Calu3 (cell line): ENCODE data around the gene KAT6B. TPM values are rescaled to one million over a fixed set of nuclear protein-coding genes. Genes with fewer than 3 reads are reported as not detected.

Experiments used
- BruUV-seq: library from RNA; stranded (reverse); fragments of 400-500 nt; replicated peaks from 2 replicates; lab custom pipeline; 2021; lab: Mats Ljungman, UMichigan
- CTCF ChIA-PET: fragments of 300-600 bp; sonication (Branson Sonifier 250); formaldehyde crosslinking; loops from one replicate; lab custom pipeline; 2022; ENCODE audit warnings: antibody characterized with exemption; lab: Charles Lee
- DNase-seq: peaks from one replicate; pipeline ENCODE4 v3.0.0; 2022
- H3K27ac Mint-ChIP-seq: one replicate; pipeline ENCODE4 v1.8.0; 2022; ENCODE audit warnings: mixed read lengths; ENCODE audit not compliant: unreplicated experiment
- H3K27me3 Mint-ChIP-seq: one replicate; pipeline ENCODE4 v1.8.0; 2022; ENCODE audit warnings: mixed read lengths; ENCODE audit not compliant: unreplicated experiment
- H3K36me3 Mint-ChIP-seq: one replicate; pipeline ENCODE4 v1.8.0; 2022; ENCODE audit warnings: mild to moderate bottlenecking, moderate library complexity, mixed read lengths; ENCODE audit not compliant: insufficient read depth, unreplicated experiment
- H3K4me1 Mint-ChIP-seq: one replicate; pipeline ENCODE4 v1.8.0; 2022; ENCODE audit warnings: mild to moderate bottlenecking, low read depth, mixed read lengths; ENCODE audit not compliant: unreplicated experiment
- H3K4me3 Mint-ChIP-seq: one replicate; pipeline ENCODE4 v1.8.0; 2022; ENCODE audit warnings: mild to moderate bottlenecking, low read depth, moderate library complexity, mixed read lengths; ENCODE audit not compliant: unreplicated experiment
- H3K9me3 Mint-ChIP-seq: one replicate; pipeline ENCODE4 v1.8.0; 2022; ENCODE audit warnings: low read depth, mixed read lengths; ENCODE audit not compliant: unreplicated experiment
- intact Hi-C: fragments of 100-400 bp; cut with micrococcal nuclease; formaldehyde crosslinking; loops from one replicate; pipeline ENCODE4 v1.10.0; 2022; ENCODE audit not compliant: unreplicated experiment
- total RNA-seq: library from RNA; stranded (reverse); gene quantifications from 2 replicates; pipeline ENCODE4 v1.2.3, GENCODE V29; 2022
- TF ChIP-seq, protein P1 (sequence below): fragments of 200-600 bp; IDR thresholded peaks from one replicate; pipeline ENCODE4 v1.8.0; 2022; ENCODE audit warnings: antibody characterized with exemption; ENCODE audit not compliant: unreplicated experiment

KAT6B gene
- total RNA-seq, 1 experiment from 2014 or later: 28.6 TPM

- no peaks in the 10 kb centered on the region for H3K27me3 Mint-ChIP-seq
- TF ChIP-seq, protein P1, sequence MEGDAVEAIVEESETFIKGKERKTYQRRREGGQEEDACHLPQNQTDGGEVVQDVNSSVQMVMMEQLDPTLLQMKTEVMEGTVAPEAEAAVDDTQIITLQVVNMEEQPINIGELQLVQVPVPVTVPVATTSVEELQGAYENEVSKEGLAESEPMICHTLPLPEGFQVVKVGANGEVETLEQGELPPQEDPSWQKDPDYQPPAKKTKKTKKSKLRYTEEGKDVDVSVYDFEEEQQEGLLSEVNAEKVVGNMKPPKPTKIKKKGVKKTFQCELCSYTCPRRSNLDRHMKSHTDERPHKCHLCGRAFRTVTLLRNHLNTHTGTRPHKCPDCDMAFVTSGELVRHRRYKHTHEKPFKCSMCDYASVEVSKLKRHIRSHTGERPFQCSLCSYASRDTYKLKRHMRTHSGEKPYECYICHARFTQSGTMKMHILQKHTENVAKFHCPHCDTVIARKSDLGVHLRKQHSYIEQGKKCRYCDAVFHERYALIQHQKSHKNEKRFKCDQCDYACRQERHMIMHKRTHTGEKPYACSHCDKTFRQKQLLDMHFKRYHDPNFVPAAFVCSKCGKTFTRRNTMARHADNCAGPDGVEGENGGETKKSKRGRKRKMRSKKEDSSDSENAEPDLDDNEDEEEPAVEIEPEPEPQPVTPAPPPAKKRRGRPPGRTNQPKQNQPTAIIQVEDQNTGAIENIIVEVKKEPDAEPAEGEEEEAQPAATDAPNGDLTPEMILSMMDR: no peak
- peaks cover 8% of the 10 kb centered on the region for H3K4me1 Mint-ChIP-seq
- no TSS peak for BruUV-seq
- no peaks in the 10 kb centered on the region for H3K36me3 Mint-ChIP-seq
- CTCF ChIA-PET: no interaction called here
- intact Hi-C loops: no loop called here
- DNase-seq: no peak
- no peak overlapping the region for H3K27ac Mint-ChIP-seq
- no peak overlapping the region for H3K4me3 Mint-ChIP-seq
- H3K9me3 Mint-ChIP-seq: no peaks in the 10 kb centered on the region
These were observed 30.5 kb downstream of the KAT6B start for GRCh38 chr10:74856940-74857339.

DNA sequence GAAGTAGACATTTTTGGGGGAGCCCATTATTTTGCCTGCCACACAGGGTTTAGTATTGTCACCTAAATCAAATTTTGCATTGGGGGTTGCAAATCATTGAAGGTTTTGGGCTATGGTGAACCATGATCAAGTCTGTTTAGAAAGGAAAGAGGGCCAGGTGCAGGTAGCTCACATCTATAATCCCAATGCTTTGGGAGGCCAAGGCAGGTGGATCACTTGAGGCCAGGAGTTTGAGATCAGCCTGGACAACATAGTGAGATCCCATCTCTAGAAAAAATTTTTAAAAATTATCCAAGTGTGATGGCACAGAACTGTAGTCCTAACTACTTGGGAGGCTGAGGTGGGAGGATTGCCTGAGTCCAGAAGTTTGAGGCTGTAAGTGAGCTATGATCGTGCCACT lies 31.2 kb downstream of the KAT6B start:
- H3K36me3 Mint-ChIP-seq: no peaks in the 10 kb centered on the region
- peaks cover 8% of the 10 kb centered on the region for H3K4me1 Mint-ChIP-seq
- TF ChIP-seq, protein P1: no peak
- CTCF ChIA-PET: interaction anchor here (0.6 kb wide), 1 partner anchor 321 kb away, joined by 4 read pairs; no protein-coding TSS in a partner anchor
- no peaks in the 10 kb centered on the region for H3K9me3 Mint-ChIP-seq
- H3K27ac Mint-ChIP-seq: no peak overlapping the region
- H3K4me3 Mint-ChIP-seq: no peak overlapping the region
- no TSS peak for BruUV-seq
- no peak for DNase-seq
- intact Hi-C loops: no loop called here
- H3K27me3 Mint-ChIP-seq: no peaks in the 10 kb centered on the region

GRCh38 chr10:74859546-74859945 lies 33.1 kb downstream of the KAT6B start:
- no TSS peak for BruUV-seq
- intact Hi-C loops: no loop called here
- TF ChIP-seq, protein P1: no peak
- no peak overlapping the region for H3K27ac Mint-ChIP-seq
- no peaks in the 10 kb centered on the region for H3K9me3 Mint-ChIP-seq
- H3K4me3 Mint-ChIP-seq: no peak overlapping the region
- CTCF ChIA-PET: interaction anchor here (0.6 kb wide), 1 partner anchor 284 kb away, joined by 7 read pairs; no protein-coding TSS in a partner anchor
- no peaks in the 10 kb centered on the region for H3K36me3 Mint-ChIP-seq
- no peaks in the 10 kb centered on the region for H3K4me1 Mint-ChIP-seq
- no peak for DNase-seq
- H3K27me3 Mint-ChIP-seq: no peaks in the 10 kb centered on the region

DNA sequence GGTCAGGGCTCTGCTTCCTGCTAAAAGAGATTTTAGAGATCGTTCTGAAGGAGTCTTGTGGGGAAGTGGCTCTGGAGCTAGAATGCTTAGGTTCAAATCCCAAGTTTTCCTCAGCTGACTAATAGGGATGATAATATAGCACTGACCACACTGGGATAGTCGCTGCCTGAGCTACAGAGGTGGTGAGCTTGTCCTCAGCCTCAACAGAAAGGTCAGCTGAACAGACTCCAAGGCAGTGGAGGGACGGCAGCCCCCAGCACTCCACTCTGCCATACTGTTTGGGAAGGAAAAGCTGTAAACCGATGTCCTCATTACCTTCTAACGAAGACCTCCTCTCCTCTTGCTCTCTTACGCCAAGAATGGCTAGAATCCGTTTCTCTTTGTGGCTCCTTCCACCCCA lies 36.2 kb downstream of the KAT6B start:
- Mint-ChIP-seq H3K4me3 (no peak overlapping the region), H3K4me1 (no peaks in the 10 kb centered on the region), H3K27me3 (no peaks in the 10 kb centered on the region), H3K36me3 (no peaks in the 10 kb centered on the region), H3K9me3 (no peaks in the 10 kb centered on the region), H3K27ac (no peak overlapping the region)
- TF ChIP-seq, protein P1: no peak
- no TSS peak for BruUV-seq
- DNase-seq: no peak
- CTCF ChIA-PET: no interaction called here
- intact Hi-C loops: no loop called here
